Activated CD8-positive, alpha-beta memory T cell treated with anti-CD3 and anti-CD28 coated beads, Interleukin-2, amount 50 U/mL, for 24 hours (primary cell): ENCODE data around the gene FHL2.

Experiments used
- DNase-seq: peaks from one replicate; pipeline ENCODE4 v3.0.0-alpha.2; 2020; ENCODE audit errors: extremely low read depth

FHL2 gene

DNA sequence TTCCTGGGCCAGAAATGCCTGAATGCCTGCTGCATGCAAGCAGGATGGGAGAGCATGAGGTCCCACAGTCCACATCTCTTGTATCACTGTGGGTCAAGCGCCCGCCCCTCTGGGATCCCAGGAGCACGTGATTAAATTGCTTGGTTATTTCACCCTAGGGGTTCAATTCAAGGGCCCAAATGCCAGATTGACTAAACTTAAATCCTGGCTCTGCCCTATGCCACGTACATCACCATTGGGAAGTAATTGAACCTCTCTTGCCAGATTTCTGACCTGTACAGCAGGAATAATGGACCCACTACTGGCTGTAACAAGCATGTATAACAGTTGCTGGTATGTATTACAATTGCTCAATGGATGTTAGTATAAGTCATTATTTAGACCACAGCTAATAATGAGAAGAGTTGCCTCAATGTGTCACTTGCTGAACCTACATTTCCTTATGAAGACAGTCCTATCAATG lies 19.9 kb downstream of the FHL2 start:
- DNase-seq = no peak

DNA sequence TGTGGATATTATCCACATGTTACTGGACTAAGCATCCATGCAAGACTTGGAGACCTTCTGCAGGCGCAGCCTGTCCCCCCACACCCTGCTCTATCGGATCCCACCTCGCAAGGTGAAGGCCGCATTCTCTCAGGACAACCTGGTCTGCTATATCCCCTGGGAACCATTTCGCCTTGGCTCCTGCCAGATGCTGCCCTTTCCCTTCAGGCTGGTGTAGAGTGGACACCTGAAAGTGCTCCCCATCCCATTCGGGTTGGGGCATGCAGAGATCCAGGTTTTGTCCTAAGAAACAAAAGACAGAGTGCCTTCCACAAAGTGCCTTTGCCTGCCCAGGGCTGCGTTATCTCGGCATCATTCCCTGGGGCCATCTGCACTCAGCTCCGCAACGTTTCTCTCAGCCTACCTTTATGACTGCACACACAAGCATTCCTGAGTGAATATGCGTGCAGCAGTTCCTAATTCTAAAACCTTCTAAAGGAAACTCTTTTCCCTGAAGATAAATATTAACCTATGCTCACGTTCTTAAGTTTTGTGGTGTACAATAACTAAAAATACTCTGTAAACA lies 20.5 kb downstream of the FHL2 start:
- no peak for DNase-seq

DNA sequence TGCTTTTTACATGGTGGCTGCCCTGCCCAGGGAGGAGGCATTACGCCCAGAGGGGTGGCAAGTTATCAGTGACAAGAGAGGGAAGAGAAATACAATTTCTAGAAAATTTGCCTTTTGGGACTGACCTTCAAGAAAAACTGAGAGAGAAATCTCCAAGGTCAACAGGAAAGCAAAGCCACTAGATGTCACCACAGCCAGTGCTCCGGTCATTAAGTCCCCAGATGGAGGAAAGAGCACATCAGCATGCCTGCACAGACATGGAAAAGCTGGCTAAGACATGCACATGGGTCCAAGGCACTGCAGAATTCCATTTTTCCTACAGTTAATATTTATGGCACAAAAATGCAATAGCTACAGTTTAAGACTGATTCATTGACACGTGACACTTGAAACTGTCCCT lies 21.0 kb downstream of the FHL2 start:
- no peak for DNase-seq

DNA sequence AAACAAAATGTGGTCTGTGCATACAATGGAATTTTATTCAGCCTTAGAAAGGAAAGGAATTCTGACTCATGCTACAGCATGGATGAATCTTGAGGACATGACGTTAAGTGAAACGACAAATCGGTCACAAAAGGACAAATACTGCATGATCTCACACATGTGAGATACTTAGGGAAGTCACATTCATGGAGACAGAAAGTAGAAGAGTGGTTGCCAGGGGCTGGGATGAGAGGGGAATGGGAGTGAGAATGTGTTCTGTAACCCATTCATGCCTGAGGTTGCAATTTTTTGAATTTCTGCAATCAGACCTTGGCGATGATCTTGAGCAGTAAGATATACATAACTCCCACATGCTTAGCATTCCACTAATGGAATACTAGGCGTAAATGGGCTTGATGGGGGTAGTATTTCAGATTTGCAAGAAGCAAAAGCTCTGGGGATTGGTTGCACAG lies 22.0 kb downstream of the FHL2 start:
- no peak for DNase-seq

DNA sequence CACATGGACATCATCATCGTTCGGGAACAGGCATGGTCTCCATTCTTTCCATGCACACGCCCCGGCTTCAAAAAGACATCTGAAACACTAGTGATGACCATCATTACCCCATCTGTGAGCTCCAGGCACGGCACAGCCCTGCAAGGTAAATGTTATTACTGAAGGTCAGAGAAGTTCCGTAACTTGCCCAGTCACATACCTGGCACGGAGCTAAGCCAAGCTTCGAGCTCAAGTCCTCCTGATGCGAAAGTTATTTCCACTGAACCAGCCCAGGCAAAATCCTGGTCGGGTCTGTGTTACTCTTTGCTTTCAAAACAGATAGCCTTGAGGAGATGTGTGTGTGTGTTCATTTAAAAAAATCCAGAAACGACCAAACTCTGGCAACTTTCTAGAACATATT lies 22.8 kb downstream of the FHL2 start:
- no peak for DNase-seq

DNA sequence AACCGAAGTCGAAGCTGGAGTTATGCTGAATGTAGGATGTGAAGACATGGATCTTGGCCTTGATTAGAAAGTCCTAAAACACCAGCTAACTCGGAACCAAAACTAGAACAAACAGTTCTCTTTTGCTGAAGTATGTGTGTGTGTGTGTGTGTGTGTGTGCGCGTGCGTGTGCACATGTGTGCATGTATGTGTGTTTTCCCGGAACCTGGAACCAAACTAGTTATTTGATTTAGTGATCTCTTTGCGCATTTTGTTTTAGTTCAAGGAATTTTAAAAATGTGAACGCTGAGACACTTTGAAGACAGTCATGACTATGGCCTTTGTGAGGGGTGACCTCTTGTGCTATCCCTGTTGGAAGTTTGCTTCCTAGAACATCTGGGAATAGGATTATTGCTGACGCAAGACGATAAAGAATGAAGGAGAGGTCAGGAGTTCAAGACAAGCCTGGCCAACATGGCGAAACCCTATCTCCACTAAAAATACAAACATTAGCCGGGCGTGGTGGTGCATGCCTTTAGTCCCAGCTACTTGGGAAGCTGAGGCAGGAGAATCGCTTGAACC lies 23.8 kb downstream of the FHL2 start:
- no peak for DNase-seq

DNA sequence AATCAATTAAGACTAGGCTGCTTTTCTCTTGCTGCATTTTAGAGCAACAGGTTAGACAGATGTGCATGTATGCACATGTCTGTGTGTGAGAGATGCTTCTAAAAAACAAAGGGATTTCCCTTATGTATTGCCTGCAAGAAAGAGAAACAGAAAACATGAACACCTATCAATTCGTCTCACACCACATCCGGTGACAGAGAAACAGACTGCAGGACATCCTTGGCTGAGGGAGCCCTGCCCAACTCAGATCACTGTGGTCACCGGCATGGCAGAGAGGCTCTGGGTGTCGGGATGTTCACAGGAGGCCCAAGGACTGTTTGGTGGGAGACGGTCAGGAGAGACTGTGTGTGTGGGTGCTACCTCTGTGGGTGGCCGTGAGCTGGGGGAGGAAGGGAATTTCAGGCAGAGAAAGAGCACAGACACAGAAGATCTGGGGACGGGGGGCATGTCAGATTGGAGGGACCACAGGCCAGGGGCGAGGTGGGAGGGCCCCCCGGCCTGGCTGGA lies 24.9 kb downstream of the FHL2 start:
- no peak for DNase-seq

DNA sequence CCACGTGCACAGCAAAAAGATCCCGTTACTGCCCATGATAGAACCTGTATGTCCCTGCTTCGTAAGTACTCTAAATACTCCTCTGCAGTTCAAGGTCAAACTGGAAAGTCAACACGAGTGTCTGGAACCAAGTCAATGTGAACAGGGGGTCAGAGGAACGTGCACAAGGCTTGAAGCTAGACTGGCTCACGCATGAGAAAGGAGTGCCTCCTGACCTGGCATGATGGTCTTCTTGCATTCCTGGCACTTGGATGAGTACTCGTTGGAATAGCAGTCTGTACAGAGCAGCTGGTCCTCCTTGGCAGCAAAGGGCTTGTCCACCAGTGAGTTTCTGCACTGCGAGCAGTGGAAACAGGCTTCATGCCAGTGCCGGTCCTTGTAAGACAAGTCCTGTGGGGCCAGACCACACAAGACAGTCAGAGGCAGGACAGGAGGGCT lies 25.5 kb downstream of the FHL2 start:
- DNase-seq = no peak

DNA sequence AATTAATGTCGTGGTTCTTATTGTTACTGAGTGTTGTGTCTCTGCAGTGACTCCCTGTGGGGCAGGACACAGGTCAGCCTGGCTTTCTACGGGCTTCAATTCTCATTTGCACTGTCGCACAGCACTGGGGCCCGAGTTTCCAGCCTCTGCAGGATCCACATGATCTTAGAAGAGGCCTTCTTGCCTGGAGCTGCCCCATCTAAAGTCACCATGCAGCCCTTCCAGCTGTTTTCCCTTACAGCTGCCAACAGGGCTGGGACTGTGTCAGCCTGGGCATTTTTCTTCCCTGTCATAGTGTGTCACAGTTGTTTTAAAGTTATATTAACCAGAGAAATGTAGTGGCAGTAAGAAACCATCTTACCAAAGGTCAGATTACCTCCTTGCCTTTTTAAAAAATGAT lies 27.0 kb downstream of the FHL2 start:
- DNase-seq = no peak

DNA sequence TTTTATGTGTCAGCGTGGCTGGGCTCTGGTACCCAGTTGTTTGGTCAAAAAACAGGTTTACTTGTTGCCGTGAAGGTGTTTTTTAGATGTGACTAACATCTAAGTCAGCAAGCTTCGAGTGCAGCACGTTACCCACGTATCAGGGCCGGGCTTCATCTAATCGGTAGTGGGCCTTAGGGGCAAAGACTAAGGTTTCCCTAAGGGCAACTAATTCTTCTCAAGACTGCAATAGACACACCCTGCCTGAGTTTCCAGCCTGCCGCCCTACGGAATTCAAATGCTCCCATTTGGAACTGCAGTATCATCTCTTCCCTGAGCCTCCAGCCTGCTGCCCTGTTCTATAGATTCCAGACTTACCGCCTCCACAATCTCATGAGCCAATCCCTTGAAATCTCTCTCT lies 27.7 kb downstream of the FHL2 start:
- no peak for DNase-seq

DNA sequence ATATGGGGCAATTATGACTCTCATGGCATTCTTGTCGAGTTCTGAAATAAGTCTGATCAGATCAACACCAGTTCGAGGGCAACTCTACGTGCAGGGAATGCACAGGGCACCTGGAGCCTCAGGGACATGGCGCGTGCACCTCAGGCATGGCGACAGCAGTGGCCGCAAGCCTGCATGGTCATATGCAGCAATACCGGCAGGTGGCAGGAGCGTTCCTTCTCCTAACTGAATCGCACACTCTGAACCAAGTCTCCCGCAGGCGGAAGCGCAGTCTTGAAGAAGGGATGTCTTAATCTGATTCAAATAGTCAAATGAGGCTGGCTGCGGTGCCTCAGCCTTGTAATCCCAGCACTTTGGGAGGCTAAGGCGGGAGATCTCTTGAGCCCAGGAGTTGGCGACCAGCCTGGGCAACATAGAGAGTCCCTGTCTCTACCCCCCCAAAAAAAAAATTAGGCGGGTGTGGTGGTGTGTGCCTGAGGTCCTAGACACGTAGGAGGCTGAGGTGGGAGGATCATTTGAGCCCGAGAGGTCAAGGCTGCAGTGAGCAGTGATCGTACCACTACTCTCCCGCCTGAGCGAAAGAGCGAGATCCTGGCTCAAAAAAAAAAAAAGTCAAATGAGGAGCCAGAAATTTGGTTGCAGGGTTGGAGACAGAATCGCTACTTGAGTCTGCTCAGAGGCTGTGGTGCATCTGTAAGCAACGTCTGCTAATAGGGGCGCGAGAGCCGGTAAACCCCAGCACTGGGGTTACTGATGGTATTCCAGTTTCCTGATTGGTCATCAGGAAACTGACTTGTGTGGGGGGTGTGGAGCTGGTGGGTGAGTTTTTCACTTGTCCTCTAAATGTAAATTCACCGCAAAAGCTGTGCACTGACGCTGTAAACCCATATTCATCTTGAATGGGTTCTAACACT lies 28.8 kb downstream of the FHL2 start:
- DNase-seq = peak; percentile 66

DNA sequence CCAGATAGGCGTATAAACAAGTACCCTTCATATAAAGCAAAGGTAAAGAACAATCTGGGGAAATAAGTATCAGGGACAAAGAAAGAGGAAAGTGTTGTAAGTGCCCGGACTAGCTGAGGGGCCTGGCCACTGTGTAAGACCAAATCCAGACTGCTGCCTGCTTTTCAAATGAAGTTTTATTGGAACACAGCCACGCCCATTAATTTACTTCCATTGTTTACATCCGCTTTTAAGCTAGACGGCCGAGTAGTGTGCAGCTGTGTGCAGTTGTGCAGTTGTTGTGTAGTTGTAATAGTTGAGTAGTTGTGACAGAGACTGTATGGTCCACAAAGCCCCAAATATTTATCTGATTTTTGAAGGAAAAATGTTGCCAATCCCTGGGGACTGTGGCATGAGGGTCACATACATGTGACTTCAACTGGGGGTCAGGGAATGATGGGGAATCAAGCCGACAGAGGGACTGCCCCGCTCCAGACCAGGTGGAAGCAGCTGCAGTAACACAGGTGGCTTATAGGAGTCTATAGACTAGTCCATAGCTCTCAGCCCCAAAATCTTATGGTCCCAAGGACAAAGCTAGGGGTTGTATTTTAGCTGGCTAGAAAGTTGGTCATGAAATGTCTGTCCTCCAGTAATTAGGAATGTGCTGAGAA lies 30.0 kb downstream of the FHL2 start:
- DNase-seq = no peak

DNA sequence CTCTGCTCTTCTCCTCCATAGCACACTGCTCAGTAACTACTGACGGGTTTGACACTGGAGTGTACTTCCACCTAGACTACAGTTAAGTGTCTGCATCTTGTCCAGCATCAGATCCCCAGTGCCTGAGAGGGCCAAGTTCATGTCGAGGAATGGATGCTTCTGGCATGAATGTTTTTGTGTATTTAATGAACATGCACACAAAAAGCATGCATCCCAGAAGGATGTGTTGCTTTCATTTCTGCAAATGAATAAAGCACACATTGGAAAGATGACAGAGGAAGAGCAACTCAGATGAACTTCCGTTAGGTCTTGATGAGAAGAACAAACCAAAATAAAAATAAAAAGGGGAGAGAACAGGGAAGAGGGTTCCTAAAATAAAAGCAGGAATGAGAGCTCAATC lies 33.6 kb downstream of the FHL2 start:
- DNase-seq = no peak

DNA sequence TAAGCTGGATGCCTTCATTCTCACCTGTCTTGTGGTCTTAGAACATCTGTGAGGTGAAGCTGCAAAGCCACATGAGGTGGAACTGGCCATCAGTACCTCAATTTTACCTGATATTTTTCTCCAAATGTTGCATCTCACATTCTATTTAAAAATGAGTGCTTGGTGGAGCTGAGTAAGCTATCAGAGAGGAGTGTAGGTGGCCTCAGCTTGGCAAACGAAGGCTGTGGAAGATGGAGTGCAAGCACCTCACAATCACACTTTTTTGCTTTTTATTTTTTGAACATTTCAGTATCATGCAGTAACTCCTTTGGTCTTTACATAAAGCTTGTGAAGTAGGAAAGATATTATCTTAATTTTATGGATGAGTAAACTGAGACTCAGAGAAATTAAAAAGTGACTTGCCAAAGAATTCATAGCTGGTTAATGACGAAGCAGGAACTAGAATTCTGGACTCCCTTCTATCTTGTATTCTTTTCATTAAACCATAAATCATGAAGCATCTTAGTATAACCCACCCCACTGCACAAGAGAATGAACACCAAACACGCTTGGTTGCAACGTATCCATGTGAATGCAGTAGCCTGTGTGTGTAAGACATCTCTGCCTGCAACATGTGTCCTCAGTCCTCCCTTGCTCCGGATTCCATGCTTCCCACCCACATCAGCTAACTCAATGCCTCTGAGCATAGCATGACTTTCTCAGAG lies 34.3 kb downstream of the FHL2 start:
- no peak for DNase-seq

DNA sequence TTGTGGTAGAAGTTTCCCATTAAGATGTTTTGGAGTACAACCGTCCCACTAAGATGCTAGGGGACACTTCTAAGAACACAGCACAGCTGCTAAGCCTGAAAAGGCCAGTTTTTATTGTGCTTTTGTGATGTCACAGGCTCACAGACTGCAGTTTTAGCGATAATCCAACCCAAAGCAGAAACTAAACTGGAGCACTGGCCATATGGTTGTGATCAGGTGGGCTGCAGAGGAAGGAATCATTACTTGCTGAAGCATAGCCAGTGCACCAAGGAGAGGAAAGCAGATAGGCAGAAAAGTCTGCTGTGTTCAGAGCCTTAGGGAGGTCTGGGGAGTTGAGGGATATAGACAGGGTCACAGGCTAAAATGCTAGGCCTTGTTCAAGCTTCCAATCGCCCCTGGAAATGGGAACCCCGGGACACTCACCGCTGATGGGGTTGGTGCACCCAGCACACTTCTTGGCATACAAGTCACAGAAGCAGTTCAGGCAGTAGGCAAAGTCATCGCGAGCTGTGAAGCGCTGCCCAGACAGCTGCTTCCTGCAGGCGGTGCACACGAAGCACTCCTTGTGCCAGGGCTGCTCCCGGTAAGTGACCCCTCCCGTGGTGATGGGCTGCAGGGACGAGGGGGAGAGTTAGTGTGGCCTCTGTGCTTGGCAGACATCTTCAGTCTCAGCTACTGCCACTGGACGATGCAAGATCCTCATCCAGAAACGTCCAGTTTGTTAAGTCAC lies 35.8 kb downstream of the FHL2 start:
- DNase-seq = no peak

DNA sequence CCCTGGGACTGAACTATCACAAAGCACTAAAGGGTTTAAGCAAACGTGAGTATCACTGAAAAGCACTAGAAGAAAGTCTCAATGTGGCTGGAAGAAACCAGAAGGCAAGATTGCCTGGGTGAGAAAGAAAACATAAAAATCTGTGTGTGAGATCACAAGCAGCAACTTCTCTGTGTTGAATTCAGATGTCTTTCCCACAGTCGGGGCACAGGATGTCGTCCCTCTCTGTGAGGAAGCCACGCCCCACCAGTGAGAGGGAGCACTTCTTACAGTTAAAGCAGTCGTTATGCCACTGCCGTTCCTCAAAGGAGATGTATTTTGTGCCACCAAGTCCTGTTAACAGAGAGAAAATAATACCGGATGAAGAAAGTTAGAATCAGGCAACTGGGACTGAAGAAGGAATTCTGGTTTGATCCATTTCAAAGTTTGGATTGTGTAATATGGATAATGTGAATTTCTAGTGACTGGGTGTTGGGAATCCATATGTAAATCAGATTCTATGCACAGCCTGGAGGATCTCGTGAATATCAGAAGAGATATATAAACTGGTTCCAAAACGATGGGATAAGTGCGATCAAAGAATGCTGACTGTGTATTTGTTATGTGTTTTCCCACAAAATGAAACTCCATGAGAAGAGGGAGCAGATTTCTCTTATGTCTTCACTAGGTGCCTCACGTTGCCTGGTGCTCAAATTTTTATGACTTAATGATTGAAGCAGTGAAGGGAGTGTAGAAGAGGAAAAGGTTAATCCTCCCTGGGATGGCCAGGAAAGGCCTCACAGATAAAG lies 37.6 kb downstream of the FHL2 start:
- no peak for DNase-seq

DNA sequence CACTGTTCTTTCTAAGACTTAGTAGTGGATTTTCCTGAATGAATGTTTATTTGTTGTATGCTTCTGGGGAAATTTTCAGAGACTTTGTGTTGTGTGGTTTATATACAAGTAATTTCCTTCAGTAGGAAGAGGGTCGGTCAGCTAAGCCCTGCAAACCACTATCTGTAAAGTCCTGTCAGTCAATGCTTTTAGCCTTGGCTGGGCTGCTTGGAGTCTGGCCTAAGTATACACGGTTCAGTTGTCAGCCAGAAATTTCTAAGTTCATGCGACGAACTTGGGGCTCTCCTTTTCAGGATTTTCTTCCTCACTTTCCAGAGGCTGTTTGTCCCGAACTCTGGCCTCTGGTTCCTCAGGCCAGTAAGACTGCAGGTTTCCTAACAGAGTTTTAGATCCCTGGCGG lies 40.3 kb downstream of the FHL2 start:
- no peak for DNase-seq

DNA sequence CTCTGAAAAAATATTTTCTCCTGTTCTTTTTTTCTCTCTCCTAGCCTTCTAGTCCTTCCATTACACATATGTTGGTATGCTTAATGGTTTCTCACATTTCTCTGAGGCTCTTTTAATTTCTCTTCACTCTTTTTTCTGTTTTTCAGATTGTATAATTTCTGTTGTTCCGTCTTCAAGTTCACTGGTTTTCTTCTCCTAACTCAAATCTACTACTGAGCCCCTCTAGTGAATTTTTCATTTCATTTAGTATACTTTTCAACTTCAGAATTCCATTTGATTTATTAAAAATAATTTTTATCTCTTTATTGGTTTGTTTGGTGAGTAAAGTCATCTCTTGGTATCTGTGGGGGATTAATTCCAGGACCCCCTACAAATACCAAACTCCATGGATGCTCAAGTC lies 41.7 kb downstream of the FHL2 start:
- DNase-seq = no peak

DNA sequence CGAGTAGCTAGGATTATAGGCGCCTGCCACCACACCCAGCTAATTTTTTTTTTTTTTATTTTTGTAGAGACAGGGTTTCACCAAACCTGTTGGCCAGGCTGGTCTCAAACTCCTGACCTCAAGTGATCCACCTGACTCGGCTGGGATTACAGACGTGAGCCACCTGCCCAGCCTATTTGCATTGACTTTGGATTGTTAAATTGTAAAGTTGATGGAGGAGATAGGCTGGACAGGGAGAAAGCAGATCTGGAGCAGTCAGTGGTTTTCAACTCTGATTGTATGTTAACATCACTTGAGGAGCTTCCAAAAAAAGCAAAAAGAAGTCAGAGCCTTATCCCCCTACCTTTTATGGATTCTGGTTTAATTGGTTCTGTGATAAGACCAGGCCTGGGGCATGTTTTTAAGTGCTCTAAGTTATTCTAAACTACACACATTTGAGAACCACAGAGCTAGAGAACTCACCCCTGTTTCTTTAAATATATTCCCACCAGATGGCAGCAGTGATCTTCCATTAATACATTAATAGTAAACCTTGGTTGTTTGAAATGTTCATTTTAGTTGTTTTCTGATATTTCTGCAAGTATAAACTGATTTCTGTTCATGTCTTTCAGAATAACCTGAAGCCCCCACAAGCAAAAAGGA lies 54.0 kb downstream of the FHL2 start:
- no peak for DNase-seq

DNA sequence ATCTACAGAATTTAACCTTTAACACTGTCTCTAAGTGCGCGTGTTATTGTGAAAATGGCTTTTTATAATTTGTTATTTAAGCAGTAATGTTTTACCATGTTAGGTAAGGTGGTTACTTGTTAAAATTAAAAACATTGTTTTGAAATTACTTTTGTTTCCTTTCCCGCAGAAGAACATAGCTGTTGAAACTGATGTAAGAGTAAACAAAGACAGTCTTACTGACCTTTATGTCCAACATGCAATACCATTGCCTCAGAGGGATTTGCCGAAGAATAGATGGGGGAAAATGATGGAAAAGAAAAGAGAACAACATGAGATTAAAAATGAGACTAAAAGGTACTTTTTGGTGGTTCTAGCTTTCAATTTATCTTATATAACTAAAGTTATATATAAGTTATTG lies 59.4 kb downstream of the FHL2 start:
- no peak for DNase-seq
